Prostate gland (tissue), 2 donors: ENCODE measurements around the gene FOS. TPM values are rescaled to one million over a fixed set of nuclear protein-coding genes. Genes with fewer than 3 reads are reported as not detected.
A peak's percentile ranks its signal among the peaks of the same experiment; 100 is the strongest.

Source experiments
- DNase-seq: peaks from one replicate; pipeline ENCODE4 v3.0.0-alpha.2; 2019; ENCODE audit warnings: low spot score
- H3K27ac ChIP-seq, 2 donors: fragments of 200-600 bp; sonication (generic); 2 replicates each; pipeline ENCODE4 v1.5.1; 2017 to 2019
- H3K27me3 ChIP-seq: fragments of 200-600 bp; sonication (generic); replicated peaks from 2 replicates; pipeline ENCODE4 v1.5.1; 2019; ENCODE audit not compliant: insufficient read depth
- H3K36me3 ChIP-seq, 2 donors: fragments of 200-600 bp; sonication (generic); 1 replicate in 1 of 2; 2 replicates in 1 of 2; pipeline versions ENCODE4 v1.5.1 to v1.8.1; 2017 to 2019
- H3K4me1 ChIP-seq: fragments of 200-600 bp; sonication (generic); replicated peaks from 2 replicates; pipeline ENCODE4 v1.5.1; 2019
- H3K4me3 ChIP-seq, 2 donors: fragments of 200-600 bp; sonication (generic); 2 replicates each; pipeline ENCODE4 v1.5.1; 2017 to 2019
- H3K9me3 ChIP-seq: fragments of 200-600 bp; sonication (generic); 2 replicates; pipeline ENCODE4 v1.5.1; 2017
- POLR2A ChIP-seq: fragments of 450-650 bp; IDR thresholded peaks from one replicate; pipeline ENCODE4 v1.6.1; 2016; ENCODE audit warnings: antibody characterized with exemption, mild to moderate bottlenecking
- POLR2AphosphoS5 ChIP-seq: sonication (generic); formaldehyde crosslinking; IDR thresholded peaks from one replicate; pipeline ENCODE4 v1.6.1; 2017; ENCODE audit warnings: antibody characterized with exemption
- WGBS: methylation state at CpG from one replicate; pipeline ENCODE4 v1.1.5; 2018; 5-methylcytosine and 5-hydroxymethylcytosine counted together
- intact Hi-C: fragments of 100-400 bp; cut with DNase I; formaldehyde crosslinking; loops from one replicate; pipeline ENCODE4 v1.14.2; 2022
- total RNA-seq, 2 donors: library from RNA; depleted of rRNA; stranded (reverse); fragments of >200 nt; gene quantifications; one replicate each; pipeline ENCODE4 v1.1.0, GENCODE V29; 2016
- TF ChIP-seq, protein P1 (sequence below), 4 experiments: fragments of 200-600 bp in 2 of 4; fragments of 450-650 bp in 2 of 4; sonication (generic) in 2 of 4; IDR thresholded peaks; 1 replicate in 3 of 4; 2 replicates in 1 of 4; pipeline ENCODE4 v1.5.1; 2016 to 2019; ENCODE audit warnings: antibody characterized with exemption in 4 of 4, mild to moderate bottlenecking in 2 of 4, moderate library complexity in 2 of 4

FOS gene
- total RNA-seq, 2 donors from 2014 or later, result 73.9 to 127 TPM

DNA sequence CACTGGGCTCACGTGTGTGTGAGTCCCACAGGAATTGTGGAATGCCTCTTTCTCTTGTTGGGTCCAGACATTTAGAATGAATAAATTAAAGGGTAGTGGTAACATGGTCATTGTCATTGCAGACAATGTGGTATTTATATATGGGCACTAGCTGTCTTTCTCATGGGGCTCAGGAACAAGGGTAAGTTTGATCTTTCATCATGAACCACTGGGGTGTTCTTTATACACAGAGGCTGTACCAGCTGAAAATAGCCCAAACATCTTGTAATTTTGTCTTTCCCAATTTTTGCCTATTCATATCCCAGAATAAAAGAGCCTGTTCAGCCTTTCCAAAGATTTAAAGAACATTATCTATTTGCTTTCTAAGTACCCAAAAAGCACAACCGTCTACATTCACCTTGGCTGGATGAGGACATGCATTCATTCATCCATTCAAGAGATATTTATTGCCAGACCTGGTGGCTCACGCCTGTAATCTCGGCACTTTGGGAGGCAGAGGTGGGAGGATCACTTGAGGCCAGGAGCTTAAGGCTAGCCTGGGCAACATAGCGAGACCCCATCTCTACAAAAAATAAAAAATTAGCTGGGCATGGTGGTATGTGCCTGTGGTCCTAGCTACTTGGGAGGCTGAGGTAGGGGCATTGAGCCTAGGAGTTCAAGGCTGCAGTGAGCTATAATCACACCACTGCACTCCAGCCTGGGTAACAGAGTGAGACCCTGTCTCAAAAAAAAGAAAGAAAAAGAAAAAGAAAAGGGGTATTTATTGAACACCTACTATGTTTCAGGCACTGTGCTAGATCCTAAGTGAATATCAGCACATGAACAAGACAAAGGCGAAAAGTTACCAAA is 4.4 kb upstream of the FOS start:
- DNase-seq, result no peak

DNA sequence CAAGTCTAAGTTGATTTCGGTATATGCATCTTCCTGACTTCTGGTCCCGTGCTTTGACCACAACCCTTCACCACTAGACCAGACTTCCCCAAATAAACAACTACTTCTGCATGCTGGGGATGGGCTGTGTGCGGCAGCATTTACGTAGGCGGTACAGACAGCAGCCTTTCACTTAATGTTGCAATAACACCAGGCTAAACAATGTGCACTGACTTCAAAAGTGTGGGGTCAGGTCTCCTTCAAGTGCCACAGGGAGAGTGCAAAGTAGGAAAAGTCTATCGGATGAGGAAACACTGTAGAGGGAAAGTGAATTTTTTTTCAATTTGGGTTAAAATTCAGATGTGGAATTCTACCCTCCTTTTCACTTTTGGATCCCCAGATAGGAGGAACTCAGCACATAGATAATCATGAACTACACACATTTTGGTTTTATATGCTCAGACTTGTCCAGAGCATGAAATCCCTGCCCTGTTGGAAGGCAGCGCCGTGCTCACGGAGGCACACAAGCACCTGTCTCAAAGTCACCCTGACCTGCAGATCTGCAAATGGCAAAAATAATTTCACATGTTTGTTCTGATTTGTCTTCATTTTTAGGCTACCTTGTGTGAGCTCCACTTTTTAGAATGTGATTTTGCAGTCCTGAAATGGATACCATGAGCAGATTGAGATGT is 3.6 kb upstream of the FOS start:
- H3K9me3 ChIP-seq, result no peaks in the 10 kb centered on the region
- intact Hi-C loops, result loop anchor here (5.0 kb wide), 1 partner anchor 98 kb away; the partner anchor contains the start of gene TMED10
- H3K36me3 ChIP-seq, result no peaks in the 10 kb centered on the region
- DNase-seq, result no peak
- H3K27me3 ChIP-seq, result no peaks in the 10 kb centered on the region
- H3K4me3 ChIP-seq, result no peak overlapping the region
- H3K4me1 ChIP-seq, result peaks cover 4% of the 10 kb centered on the region
- peak overlapping the region; percentile 96 to 98 for H3K27ac ChIP-seq
- WGBS, result 62% methylated on average over 9 of the region's 9 CpGs
- TF ChIP-seq, protein P1, sequence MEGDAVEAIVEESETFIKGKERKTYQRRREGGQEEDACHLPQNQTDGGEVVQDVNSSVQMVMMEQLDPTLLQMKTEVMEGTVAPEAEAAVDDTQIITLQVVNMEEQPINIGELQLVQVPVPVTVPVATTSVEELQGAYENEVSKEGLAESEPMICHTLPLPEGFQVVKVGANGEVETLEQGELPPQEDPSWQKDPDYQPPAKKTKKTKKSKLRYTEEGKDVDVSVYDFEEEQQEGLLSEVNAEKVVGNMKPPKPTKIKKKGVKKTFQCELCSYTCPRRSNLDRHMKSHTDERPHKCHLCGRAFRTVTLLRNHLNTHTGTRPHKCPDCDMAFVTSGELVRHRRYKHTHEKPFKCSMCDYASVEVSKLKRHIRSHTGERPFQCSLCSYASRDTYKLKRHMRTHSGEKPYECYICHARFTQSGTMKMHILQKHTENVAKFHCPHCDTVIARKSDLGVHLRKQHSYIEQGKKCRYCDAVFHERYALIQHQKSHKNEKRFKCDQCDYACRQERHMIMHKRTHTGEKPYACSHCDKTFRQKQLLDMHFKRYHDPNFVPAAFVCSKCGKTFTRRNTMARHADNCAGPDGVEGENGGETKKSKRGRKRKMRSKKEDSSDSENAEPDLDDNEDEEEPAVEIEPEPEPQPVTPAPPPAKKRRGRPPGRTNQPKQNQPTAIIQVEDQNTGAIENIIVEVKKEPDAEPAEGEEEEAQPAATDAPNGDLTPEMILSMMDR (IDR thresholded peaks at IDR 0.05), result no peak
- TF ChIP-seq POLR2A (no peak), POLR2AphosphoS5 (peak; percentile 63)

More for the DNA sequence above, 4.4 kb upstream of the FOS start:
- TF ChIP-seq POLR2AphosphoS5, result no peak
- no peak for TF ChIP-seq POLR2A
- TF ChIP-seq, protein P1 (IDR thresholded peaks at IDR 0.05), result no peak
- Histone ChIP-seq H3K36me3 (no peaks in the 10 kb centered on the region), H3K4me3 (no peak overlapping the region), H3K27ac (peak overlapping the region in 1 of 2 donors; percentile 1), H3K27me3 (no peaks in the 10 kb centered on the region), H3K9me3 (no peaks in the 10 kb centered on the region), H3K4me1 (no peaks in the 10 kb centered on the region)
- intact Hi-C loops, result no loop called here
- WGBS, result 79% methylated on average over 6 of the region's 6 CpGs

DNA sequence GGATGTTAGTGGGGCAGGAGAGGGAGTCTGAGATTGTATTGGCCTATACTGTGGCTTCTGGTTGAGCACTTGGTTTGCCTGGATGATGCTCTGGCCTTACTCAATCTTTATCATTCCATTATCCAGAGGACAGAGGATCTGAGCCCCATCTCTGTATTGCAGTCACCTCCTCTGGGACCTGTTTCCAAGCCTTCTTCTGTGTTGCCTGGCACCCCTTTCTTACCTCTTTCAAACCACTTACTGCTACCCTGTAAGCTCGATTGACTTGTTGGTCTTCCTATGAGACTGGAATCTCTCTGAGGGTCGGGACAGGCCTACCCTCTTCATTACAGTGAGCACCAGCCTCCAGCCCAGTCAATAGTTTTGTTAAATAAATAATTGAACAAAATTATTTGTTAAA is 3.0 kb upstream of the FOS start:
- H3K4me3 ChIP-seq, result no peak overlapping the region
- no peaks in the 10 kb centered on the region for H3K36me3 ChIP-seq
- 46% methylated on average over 2 of the region's 2 CpGs for WGBS
- H3K4me1 ChIP-seq, result peaks cover 4% of the 10 kb centered on the region
- TF ChIP-seq, protein P1 (IDR thresholded peaks at IDR 0.05), result no peak
- TF ChIP-seq POLR2AphosphoS5, result no peak
- TF ChIP-seq POLR2A, result no peak
- intact Hi-C loops, result loop anchor here (5.0 kb wide), 1 partner anchor 98 kb away; the partner anchor contains the start of gene TMED10
- no peak for DNase-seq
- no peaks in the 10 kb centered on the region for H3K27me3 ChIP-seq
- H3K27ac ChIP-seq, result peak overlapping the region; percentile 96 to 98
- no peaks in the 10 kb centered on the region for H3K9me3 ChIP-seq

DNA sequence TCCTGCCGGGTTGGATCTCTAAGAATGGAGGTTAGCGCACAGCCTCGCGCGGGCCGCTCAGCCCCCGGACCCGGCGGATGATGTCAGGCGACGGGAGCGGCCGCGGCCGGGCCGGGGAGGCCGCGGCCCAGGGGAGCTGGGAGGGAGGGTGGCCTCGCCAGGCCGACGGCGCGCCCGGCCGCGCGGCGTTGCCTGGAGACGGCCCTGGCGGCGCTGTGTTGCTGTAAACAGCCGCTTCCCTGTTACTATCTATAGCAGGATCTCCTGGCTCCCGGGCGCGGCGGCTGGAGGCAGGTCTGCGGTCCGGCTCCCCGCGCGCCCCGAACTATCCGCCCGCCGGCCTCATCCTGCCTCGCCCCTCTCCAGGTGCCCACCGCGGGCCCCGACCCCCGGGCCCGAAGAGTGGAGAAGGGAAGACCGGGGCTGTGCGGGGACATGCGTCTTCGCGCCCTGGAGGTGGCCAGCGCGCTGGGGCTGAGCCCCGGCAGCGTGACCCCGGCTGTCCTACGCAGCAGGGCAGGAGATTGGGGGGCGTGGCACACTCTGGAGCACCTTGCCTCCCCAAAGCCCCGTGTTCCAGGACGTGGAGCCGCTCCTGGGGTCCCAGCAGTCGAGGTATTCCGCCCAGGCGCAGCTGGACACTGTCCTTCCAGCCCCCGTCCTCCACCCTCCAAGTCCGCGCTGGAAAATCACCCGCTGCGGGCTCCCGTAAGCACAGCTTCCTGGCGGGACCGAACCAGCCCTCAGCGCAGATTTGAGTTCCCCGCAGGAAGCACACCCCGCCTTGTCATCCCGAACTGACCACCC is 1.4 kb upstream of the FOS start:
- peak; percentile 90 for DNase-seq
- H3K4me1 ChIP-seq, result peaks cover 4% of the 10 kb centered on the region
- TF ChIP-seq POLR2AphosphoS5 (peak; percentile 52), POLR2A (peak; percentile 84)
- TF ChIP-seq, protein P1 (IDR thresholded peaks at IDR 0.05), result peak in 2 of 4 experiments; percentile 40 to 51
- peak overlapping the region; percentile 96 to 98 for H3K27ac ChIP-seq
- H3K4me3 ChIP-seq, result peak overlapping the region; percentile 44 to 59
- no peaks in the 10 kb centered on the region for H3K9me3 ChIP-seq
- under 1% methylated on average over 51 of the region's 81 CpGs for WGBS
- intact Hi-C loops, result loop anchor here (1.0 to 5.0 kb wide), 3 partner anchors 17 to 100 kb away; partner anchors contain the start of gene TMED10
- H3K36me3 ChIP-seq, result no peaks in the 10 kb centered on the region
- H3K27me3 ChIP-seq, result no peaks in the 10 kb centered on the region
